ENCODE results near the gene CBX4.

CBX4 gene

GRCh38 chr17:79829004-79829403 lies 10.2 kb downstream of the CBX4 start:
- no peak for DNase-seq (ENCODE audit: low read depth)

GRCh38 chr17:79826841-79827578 lies 12.2 kb downstream of the CBX4 start:
- no peak for DNase-seq (ENCODE audit: low read depth)

- DNase-seq (ENCODE audit: low read depth): no peak
Measured at GRCh38 chr17:79826204-79826680, 13.0 kb downstream of the CBX4 start.

GRCh38 chr17:79825580-79825921 lies 13.7 kb downstream of the CBX4 start:
- no peak for DNase-seq (ENCODE audit: low read depth)

GRCh38 chr17:79824893-79825579 lies 14.2 kb downstream of the CBX4 start:
- DNase-seq (ENCODE audit: low read depth): no peak

- DNase-seq (ENCODE audit: low read depth): no peak
Measured at GRCh38 chr17:79824234-79824633, 15.0 kb downstream of the CBX4 start.

- no peak for DNase-seq (ENCODE audit: low read depth)
Measured at GRCh38 chr17:79822583-79823124, 16.6 kb downstream of the CBX4 start.

- DNase-seq (ENCODE audit: low read depth): no peak
Measured at GRCh38 chr17:79821331-79822095, 17.7 kb downstream of the CBX4 start.

- DNase-seq (ENCODE audit: low read depth): no peak
Measured at GRCh38 chr17:79820959-79821330, 18.3 kb downstream of the CBX4 start.

GRCh38 chr17:79819534-79820276 lies 19.5 kb downstream of the CBX4 start:
- no peak for DNase-seq (ENCODE audit: low read depth)

GRCh38 chr17:79819085-79819484 lies 20.2 kb downstream of the CBX4 start:
- DNase-seq (ENCODE audit: low read depth): no peak

GRCh38 chr17:79818026-79818758 lies 21.0 kb downstream of the CBX4 start:
- DNase-seq (ENCODE audit: low read depth): no peak

- no peak for DNase-seq (ENCODE audit: low read depth)
Measured at GRCh38 chr17:79815836-79816461, 23.3 kb downstream of the CBX4 start.

- no peak for DNase-seq (ENCODE audit: low read depth)
Measured at GRCh38 chr17:79814974-79815835, 24.0 kb downstream of the CBX4 start.

GRCh38 chr17:79814127-79814973 lies 24.9 kb downstream of the CBX4 start:
- no peak for DNase-seq (ENCODE audit: low read depth)

GRCh38 chr17:79813297-79814126 lies 25.7 kb downstream of the CBX4 start:
- DNase-seq (ENCODE audit: low read depth): no peak

GRCh38 chr17:79812353-79813258 lies 26.6 kb downstream of the CBX4 start:
- DNase-seq (ENCODE audit: low read depth): no peak

All from activated T-cell treated with anti-CD3 and anti-CD28 coated beads for 48 hours (primary cell).